ENCODE results near the gene SETD7. TPM values are rescaled to one million over a fixed set of nuclear protein-coding genes. Genes with fewer than 3 reads are reported as not detected.

Gene SETD7
- total and polyA plus RNA-seq, 2 experiments from 2014 or later: 1.1 to 4.2 TPM

GRCh38 chr4:139557556-139558110 is 1.6 kb upstream of the SETD7 start:
- no peak overlapping the region for H3K27ac Mint-ChIP-seq
- no peak for TF ChIP-seq ZNF114 (CRISPR knock-in tag; IDR thresholded peaks at IDR 0.05)
- TF ChIP-seq ZNF331 (CRISPR knock-in tag; IDR thresholded peaks at IDR 0.05; ENCODE audit: low read depth): no peak
- TF ChIP-seq, protein P1, sequence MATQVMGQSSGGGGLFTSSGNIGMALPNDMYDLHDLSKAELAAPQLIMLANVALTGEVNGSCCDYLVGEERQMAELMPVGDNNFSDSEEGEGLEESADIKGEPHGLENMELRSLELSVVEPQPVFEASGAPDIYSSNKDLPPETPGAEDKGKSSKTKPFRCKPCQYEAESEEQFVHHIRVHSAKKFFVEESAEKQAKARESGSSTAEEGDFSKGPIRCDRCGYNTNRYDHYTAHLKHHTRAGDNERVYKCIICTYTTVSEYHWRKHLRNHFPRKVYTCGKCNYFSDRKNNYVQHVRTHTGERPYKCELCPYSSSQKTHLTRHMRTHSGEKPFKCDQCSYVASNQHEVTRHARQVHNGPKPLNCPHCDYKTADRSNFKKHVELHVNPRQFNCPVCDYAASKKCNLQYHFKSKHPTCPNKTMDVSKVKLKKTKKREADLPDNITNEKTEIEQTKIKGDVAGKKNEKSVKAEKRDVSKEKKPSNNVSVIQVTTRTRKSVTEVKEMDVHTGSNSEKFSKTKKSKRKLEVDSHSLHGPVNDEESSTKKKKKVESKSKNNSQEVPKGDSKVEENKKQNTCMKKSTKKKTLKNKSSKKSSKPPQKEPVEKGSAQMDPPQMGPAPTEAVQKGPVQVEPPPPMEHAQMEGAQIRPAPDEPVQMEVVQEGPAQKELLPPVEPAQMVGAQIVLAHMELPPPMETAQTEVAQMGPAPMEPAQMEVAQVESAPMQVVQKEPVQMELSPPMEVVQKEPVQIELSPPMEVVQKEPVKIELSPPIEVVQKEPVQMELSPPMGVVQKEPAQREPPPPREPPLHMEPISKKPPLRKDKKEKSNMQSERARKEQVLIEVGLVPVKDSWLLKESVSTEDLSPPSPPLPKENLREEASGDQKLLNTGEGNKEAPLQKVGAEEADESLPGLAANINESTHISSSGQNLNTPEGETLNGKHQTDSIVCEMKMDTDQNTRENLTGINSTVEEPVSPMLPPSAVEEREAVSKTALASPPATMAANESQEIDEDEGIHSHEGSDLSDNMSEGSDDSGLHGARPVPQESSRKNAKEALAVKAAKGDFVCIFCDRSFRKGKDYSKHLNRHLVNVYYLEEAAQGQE (IDR thresholded peaks at IDR 0.05; ENCODE audit: unreplicated experiment): no peak
- TF ChIP-seq ZNF462 (CRISPR knock-in tag; IDR thresholded peaks at IDR 0.05): no peak
- no peak for TF ChIP-seq EZH2 (IDR thresholded peaks at IDR 0.05; ENCODE audit: low read depth, unreplicated experiment)
- no peak for TF ChIP-seq EZH2phosphoT487 (IDR thresholded peaks at IDR 0.05; ENCODE audit: unreplicated experiment)
- TF ChIP-seq, protein P2, sequence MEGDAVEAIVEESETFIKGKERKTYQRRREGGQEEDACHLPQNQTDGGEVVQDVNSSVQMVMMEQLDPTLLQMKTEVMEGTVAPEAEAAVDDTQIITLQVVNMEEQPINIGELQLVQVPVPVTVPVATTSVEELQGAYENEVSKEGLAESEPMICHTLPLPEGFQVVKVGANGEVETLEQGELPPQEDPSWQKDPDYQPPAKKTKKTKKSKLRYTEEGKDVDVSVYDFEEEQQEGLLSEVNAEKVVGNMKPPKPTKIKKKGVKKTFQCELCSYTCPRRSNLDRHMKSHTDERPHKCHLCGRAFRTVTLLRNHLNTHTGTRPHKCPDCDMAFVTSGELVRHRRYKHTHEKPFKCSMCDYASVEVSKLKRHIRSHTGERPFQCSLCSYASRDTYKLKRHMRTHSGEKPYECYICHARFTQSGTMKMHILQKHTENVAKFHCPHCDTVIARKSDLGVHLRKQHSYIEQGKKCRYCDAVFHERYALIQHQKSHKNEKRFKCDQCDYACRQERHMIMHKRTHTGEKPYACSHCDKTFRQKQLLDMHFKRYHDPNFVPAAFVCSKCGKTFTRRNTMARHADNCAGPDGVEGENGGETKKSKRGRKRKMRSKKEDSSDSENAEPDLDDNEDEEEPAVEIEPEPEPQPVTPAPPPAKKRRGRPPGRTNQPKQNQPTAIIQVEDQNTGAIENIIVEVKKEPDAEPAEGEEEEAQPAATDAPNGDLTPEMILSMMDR (conservative IDR thresholded peaks at IDR 0.05; ENCODE audit: low read depth in 2 of 2): no peak
- TF ChIP-seq CREB1 (CRISPR knock-in tag; IDR thresholded peaks at IDR 0.05; ENCODE audit: low read depth): no peak
- TF ChIP-seq, protein P3, sequence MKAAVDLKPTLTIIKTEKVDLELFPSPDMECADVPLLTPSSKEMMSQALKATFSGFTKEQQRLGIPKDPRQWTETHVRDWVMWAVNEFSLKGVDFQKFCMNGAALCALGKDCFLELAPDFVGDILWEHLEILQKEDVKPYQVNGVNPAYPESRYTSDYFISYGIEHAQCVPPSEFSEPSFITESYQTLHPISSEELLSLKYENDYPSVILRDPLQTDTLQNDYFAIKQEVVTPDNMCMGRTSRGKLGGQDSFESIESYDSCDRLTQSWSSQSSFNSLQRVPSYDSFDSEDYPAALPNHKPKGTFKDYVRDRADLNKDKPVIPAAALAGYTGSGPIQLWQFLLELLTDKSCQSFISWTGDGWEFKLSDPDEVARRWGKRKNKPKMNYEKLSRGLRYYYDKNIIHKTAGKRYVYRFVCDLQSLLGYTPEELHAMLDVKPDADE (IDR thresholded peaks at IDR 0.05): no peak
- no peak for TF ChIP-seq NANOG (IDR thresholded peaks at IDR 0.05; ENCODE audit: borderline replicate concordance)
- no peak for TF ChIP-seq STAT1 (IDR thresholded peaks at IDR 0.05; ENCODE audit: unreplicated experiment)
- no peak for TF ChIP-seq JUNB (IDR thresholded peaks at IDR 0.05; ENCODE audit: unreplicated experiment)
- TF ChIP-seq POLR2AphosphoS5 (IDR thresholded peaks at IDR 0.05; ENCODE audit: low read depth): no peak
- H3K27me3 Mint-ChIP-seq (ENCODE audit: insufficient read depth, low read depth, poor library complexity): peaks cover 58% of the 10 kb centered on the region
- peak overlapping the region; percentile 87 for H3K4me3 Mint-ChIP-seq
- H4K20me1 ChIP-seq (replicated peaks; ENCODE audit: insufficient read depth): no peaks in the 10 kb centered on the region
- no peaks in the 10 kb centered on the region for H3K36me3 ChIP-seq (ENCODE audit: insufficient read depth)
- H3K36me3 Mint-ChIP-seq (ENCODE audit: low read depth): no peaks in the 10 kb centered on the region; the same call in 2 of the 3 replicates
- H2AFZ ChIP-seq: peak overlapping the region; percentile 97
- H3K79me2 ChIP-seq (replicated peaks; ENCODE audit: insufficient read depth): no peaks in the 10 kb centered on the region
- 0 out of 2 replicates have a peak, but pooled peaks cover 7% of the 10 kb centered on the region for H3F3A ChIP-seq (replicated peaks; ENCODE audit: low read depth)
- no peaks in the 10 kb centered on the region for H3K9me2 ChIP-seq (ENCODE audit: insufficient read depth)
- peak overlapping the region; percentile 98 for H3K4me2 ChIP-seq
- H3K4me3 ChIP-seq: peak overlapping the region; percentile 87
- ATAC-seq (peak; percentile 6), DNase-seq (ENCODE audit: low spot score) (peak; percentile 42)
- H3K27me3 ChIP-seq (ENCODE audit: insufficient read depth): peaks cover 74% of the 10 kb centered on the region
- no peaks in the 10 kb centered on the region; the same call in 1 of the 3 replicates for H3K9me3 Mint-ChIP-seq
- H3K4me1 ChIP-seq (ENCODE audit: insufficient read depth): peaks cover 35% of the 10 kb centered on the region
- no peak overlapping the region for H3K27ac ChIP-seq (ENCODE audit: low read depth)
- peaks cover 46% of the 10 kb centered on the region for H3K4me1 Mint-ChIP-seq
